ENCODE measurements around the gene PIN4.
A peak's percentile ranks its signal among the peaks of the same experiment; 100 is the strongest.
"Not testable (repeated sequence)": the region's sequence is repeated elsewhere in the genome, so short reads cannot be mapped to it uniquely, and the experiment has no call there.

Gene PIN4

GRCh38 chrX:72181178-72182125, at the start of gene PIN4:
TSS of gene PIN4 (plus strand) at chrX:72181757. CDS start at chrX:72181786, 29 bp downstream.
- DNase-seq, result peak; percentile 91

DNA sequence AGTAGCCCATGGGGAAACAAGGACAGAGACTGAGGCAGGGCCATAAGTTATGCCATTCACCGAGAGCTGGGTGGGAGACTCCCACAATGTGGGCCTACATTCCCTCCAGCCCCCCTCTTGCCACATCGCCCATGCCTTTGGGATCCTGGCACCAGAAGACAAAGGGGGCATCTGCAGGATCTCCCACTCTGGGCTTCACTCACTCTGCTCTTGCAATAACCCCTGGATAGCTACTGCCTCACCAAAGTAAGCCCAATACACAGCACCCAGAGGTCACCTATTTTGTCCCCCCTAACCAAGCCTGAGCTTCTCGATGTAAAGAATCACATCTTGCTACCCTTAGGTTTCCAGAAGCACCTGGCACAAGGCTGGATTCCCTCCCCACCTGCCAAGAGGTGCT, 49.1 kb upstream of the PIN4 start:
- no peak for DNase-seq

- DNase-seq, result no peak
Measured at GRCh38 chrX:72133851-72134546, 47.6 kb upstream of the PIN4 start.

DNA sequence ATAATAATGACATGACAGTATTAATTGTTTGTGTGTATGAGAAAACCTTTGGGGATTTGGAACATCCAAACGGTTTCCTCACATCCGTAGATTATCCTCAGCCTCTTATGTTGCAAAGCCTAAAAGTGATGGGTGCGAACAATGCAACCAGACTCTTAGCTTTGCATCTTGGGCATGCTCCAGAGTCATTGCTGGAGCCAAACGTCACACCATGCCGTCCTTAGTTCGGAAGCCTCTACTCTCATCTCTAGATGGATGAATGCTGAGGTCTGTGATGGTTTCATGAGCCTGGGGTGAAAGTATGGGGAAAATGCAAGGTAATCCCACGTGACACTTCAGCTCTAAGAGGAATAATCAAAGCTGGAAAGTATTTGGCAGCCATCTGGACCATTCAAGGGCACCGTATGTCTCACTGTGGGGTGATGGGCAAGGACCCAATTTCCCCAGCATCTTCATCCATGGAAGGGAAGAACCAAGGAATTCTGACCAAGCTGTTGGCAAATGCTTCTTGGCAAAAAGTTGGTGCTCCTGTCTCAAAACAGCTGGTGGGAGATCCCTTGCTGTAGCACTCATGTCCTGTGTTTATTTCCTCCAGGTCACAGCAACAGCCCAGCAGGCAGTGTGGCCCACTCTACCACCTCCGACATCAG, 43.6 kb upstream of the PIN4 start:
- no peak for DNase-seq

GRCh38 chrX:72139538-72139937, 42.0 kb upstream of the PIN4 start:
- no peak for DNase-seq

DNA sequence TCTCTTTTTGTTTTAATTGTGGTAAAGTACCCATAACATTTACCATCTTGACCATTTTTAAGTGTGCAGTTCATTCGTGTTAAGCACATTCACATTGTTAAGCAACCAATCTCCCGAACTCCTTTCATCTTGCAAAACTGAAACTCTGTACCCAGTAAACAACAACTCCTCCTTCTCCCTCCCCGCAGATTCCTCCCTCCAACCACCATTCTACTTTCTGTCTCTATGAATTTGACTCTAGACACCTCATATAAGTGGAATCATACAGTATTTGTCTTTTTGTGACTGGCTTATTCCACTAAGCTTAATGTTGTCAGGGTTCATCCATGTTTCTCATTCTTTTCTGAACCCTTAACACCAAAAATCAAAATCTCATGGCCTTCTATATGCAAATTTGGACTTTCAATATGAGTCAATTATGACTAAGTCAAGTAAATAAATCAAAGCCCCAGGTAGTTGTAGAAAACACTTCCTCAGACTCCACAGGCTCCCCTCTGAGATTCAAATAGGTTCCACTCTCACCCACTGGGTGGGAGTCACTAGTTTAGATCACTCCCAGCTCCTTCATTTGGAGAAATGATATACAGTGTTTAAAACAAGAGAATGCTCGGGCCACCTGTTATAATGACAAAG, 40.1 kb upstream of the PIN4 start:
- DNase-seq, result no peak

- DNase-seq, result no peak
Measured at GRCh38 chrX:72142094-72142793, 39.3 kb upstream of the PIN4 start.

GRCh38 chrX:72142794-72143608, 38.6 kb upstream of the PIN4 start:
- no peak for DNase-seq

GRCh38 chrX:72143609-72143907, 38.0 kb upstream of the PIN4 start:
- DNase-seq, result no peak

DNA sequence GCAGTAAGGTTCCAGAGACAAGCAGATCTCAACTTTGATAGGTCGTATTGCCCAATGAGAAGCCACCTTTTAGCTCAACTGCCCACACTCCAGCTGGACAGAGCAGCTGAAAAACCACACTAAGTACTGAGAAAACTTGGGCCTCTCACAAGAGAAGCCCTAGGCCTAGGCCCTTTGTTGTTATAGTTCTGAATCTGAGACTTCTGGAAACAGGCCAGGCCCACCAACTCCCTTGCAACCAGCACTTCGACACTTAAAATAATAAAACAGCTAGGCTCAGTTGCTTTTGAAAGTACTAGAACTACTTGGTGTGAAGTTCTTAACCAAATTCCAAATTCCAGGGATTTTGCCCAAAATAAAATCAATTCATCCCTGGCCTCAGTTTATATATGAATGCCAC, 36.4 kb upstream of the PIN4 start:
- DNase-seq, result no peak

- no peak for DNase-seq
Measured at GRCh38 chrX:72146527-72146926, 35.0 kb upstream of the PIN4 start.

DNA sequence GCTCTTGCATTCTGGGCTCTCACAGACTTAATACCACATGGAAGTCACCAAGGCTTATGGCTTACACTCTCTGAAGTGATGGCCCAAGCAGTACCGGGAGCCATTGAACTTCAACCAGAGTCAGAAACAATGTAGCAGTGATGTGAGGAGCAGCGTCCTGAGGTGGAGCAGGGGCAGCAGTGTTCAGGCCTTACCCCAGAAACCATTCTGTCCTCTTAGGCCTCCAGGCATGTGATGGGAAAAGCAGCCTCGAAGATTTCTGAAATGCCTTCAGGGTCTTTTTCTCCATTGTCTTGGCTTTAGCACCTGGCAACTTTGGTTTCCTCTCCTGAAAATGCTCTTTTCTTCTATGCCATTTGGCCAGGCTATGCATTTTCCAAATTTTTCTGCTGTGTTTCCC, 22.8 kb upstream of the PIN4 start:
- no peak for DNase-seq

DNA sequence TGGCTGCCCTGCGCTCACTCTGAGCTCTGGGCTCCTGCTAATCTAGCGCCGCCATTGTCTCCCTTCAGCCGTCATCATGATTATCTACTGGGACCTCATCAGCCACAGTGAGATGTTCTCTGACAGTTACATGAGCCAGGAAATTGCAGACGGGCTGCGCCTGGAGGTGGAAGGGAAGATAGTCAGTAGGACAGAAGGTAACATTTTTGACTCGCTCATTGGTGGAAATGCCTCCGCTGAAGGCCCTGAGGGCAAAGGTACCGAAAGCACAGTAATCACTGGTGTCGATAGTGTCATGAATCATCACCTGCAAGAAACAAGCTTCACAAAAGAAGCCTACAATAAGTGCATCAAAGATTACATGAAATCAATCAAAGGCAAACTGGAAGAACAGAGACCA, 21.8 kb upstream of the PIN4 start:
- no peak for DNase-seq

DNA sequence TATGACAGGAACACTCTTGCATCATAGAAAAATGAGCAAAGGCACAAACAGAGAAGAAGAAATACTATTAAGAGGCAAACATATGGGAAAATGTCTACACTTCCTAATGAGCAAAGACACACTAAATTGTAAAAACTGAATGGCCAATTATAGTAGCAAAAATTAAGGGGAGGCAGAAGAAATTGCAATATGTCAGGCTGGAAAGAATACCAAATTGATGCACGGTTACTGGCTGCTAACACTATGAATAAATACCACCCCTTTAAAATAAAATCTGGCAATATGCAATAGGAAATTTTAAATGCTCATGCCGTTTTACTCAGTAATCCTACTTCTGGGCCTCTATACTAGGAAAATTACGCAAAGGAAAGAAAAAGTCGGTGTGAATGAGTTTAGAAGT, 16.0 kb upstream of the PIN4 start:
- no peak for DNase-seq

DNA sequence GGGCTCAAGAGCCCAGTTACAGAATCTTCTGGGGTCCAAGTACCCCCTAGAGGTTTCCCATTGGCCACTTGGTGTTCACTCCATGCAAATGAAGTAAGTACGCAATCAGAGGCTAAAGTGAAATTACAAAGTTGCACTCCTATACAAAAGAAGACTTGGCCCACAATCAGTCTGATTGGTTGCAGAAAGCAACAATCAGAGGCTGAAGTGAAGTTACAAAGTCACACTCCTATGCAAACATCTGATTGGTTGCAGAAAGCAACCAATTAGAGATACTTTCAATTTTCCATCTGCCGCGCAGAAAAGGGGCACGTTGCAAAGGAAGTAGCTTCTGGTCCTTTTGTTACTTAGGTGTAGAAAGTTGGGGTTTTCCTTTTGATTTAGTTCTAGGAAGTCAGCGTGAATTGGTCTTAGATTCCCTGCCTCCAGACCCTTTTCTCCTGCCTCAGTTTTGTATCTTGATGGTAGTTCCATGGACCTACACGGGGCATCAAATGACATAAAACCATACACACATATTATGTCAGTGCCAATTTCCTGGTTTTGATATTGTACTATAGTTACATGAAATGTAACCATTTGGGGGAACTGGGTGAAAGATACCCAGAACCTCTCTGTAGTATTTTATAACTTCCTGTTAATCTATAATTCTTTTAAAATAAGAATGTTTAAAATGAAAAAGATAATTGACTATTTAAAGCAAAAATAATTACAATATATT, 12.4 kb upstream of the PIN4 start:
- peak; percentile 67 for DNase-seq

- DNase-seq, result not testable (repeated sequence)
Measured at GRCh38 chrX:72176289-72176688, 5.3 kb upstream of the PIN4 start.

DNA sequence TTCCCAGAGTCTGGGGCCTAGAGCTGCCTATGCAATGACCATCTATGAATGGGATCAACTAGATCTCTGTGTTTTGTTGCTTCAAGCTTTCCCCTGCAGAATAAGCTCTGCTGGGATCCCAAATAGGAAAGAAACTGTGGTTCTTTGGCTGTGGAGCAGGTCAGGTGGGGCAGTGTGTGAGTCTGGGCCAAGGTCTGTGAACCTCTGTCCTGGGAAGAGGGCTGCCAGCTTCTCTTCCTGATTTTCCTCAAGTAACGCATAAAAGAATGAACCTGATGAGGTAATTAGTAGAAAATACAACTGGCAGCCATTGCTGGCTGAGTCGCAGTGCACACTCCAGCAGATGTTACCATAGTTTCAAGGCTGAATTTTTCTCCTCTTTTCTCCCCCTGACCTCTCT, 4.6 kb upstream of the PIN4 start:
- DNase-seq, result no peak

GRCh38 chrX:72180539-72180938, 1.0 kb upstream of the PIN4 start:
- no peak for DNase-seq

GRCh38 chrX:72182924-72183323, 1.4 kb downstream of the PIN4 start:
- no peak for DNase-seq

DNA sequence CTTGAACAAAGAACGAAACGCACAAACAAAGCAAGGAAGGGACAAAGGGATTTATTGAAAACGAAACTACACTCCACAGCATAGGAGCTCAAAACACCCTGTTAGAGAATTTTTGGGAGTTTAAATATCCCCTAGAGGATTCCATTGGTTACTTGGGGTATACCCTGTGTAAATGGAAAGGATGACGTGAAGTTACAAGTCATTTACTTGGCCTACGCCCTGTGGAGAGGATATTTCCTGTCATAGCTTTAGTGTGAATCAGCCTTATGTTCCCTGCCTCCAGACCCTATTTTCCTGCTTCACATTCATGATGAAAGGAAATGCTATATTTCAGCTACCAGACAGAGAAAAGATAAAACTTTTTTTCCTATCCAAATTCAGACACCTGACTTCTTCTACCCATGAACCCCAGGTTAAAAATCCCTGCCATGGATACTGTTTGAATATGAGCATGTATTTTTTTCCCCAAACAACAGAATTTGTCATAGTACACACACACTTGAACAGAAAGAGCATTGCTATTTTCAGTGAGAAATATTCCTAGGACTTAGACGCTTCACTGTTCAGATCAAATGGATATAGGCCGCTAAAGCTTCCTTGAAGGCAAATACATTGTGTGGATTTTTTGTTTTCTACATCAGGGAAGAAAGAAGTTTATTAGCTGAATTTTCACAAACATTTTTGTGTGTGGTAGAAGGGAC, 20.4 kb downstream of the PIN4 start:
- DNase-seq, result no peak

Data from GDM1 (cell line).